HepG2 (cell line): ENCODE data around the gene GRM7. TPM values are rescaled to one million over a fixed set of nuclear protein-coding genes. Genes with fewer than 3 reads are reported as not detected.

Source experiments
- ATAC-seq: fragments of 200-7000 bp; cut with Tn5 transposase; 3 replicates; pipeline ENCODE4 v1.9.1; 2020; ENCODE audit warnings: mild to moderate bottlenecking, moderate library complexity
- BruUV-seq: library from RNA; stranded (reverse); fragments of 400-500 nt; replicated peaks from 2 replicates; lab custom pipeline; 2021; lab: Mats Ljungman, UMichigan
- CTCF ChIA-PET: fragments of 300-600 bp; formaldehyde crosslinking; extraction: SDS; loops from one replicate; lab custom pipeline; 2021; ENCODE audit warnings: low total read pairs, inconsistent platforms, low intra/inter-chr PET ratio; lab: Yijun Ruan, JAX
- POLR2A ChIA-PET: fragments of 350-600 bp; sonication (Branson Sonifier 250); formaldehyde crosslinking; loops from one replicate; lab custom pipeline; 2020; ENCODE audit warnings: antibody characterized with exemption, inconsistent platforms; lab: Yijun Ruan, JAX
- DNase-seq: peaks from one replicate; pipeline ENCODE4 v3.0.0-alpha.2; 2015; ENCODE audit warnings: low spot score
- FAIRE-seq: peaks from 3 replicates; lab custom pipeline; 2011; peaks lifted over from hg19 to GRCh38; lab: Jason Lieb, UNC
- H2AFZ ChIP-seq: one replicate; pipeline ENCODE4 v1.6.1; 2011; ENCODE audit warnings: low read length, inconsistent platforms
- H3K27ac ChIP-seq: fragments of 300-600 bp; 3 replicates; pipeline ENCODE4 v1.8.0; 2011; ENCODE audit warnings: mixed run types, mild to moderate bottlenecking, mixed read lengths, low read length, inconsistent platforms; ENCODE audit not compliant: insufficient read depth; ENCODE audit errors: extremely low read length
- H3K27me3 ChIP-seq, 2 experiments: fragments of 200-600 bp in 1 of 2; 2 replicates in 1 of 2; 3 replicates in 1 of 2; pipeline versions ENCODE4 v1.6.0 to v1.8.0; 2011; ENCODE audit warnings: low read length in 2 of 2, mild to moderate bottlenecking in 2 of 2, moderate library complexity in 2 of 2, inconsistent platforms in 1 of 2; ENCODE audit not compliant: insufficient read depth in 2 of 2, control insufficient read depth in 1 of 2
- H3K36me3 ChIP-seq, 2 experiments: fragments of 200-600 bp in 1 of 2; replicated peaks in 1 of 2; 2 replicates in 1 of 2; 3 replicates in 1 of 2; pipeline versions ENCODE4 v1.5.1 to v1.8.0; 2011; ENCODE audit warnings: low read length in 2 of 2, inconsistent platforms in 1 of 2; ENCODE audit not compliant: insufficient read depth in 2 of 2, control insufficient read depth in 1 of 2
- H3K4me1 ChIP-seq: 2 replicates; pipeline ENCODE4 v1.5.1; 2012; ENCODE audit warnings: low read length, inconsistent platforms; ENCODE audit not compliant: insufficient read depth
- H3K4me2 ChIP-seq: 2 replicates; pipeline ENCODE4 v1.6.0; 2011; ENCODE audit warnings: low read depth, low read length, inconsistent platforms
- H3K4me3 ChIP-seq, 3 experiments: fragments of 200-600 bp in 1 of 3; sonication (generic), shearing (Covaris generic) in 1 of 3; replicated peaks in 1 of 3; 2 replicates each; pipeline ENCODE4 v1.5.1; 2011 to 2016; ENCODE audit warnings: low read length in 3 of 3, inconsistent platforms in 2 of 3, low read depth in 2 of 3, mild to moderate bottlenecking in 2 of 3, control low read depth in 1 of 3, mixed read lengths in 1 of 3; ENCODE audit not compliant: insufficient read depth in 1 of 3
- H3K79me2 ChIP-seq: one replicate; pipeline ENCODE4 v1.6.1; 2011; ENCODE audit warnings: low read length, inconsistent platforms; ENCODE audit not compliant: insufficient read depth
- H3K9ac ChIP-seq: 2 replicates; pipeline ENCODE4 v1.6.0; 2011; ENCODE audit warnings: mild to moderate bottlenecking, low read depth, low read length, inconsistent platforms; ENCODE audit not compliant: insufficient read depth
- H3K9me3 ChIP-seq: 2 replicates; pipeline ENCODE4 v1.5.1; 2012; ENCODE audit warnings: mild to moderate bottlenecking, low read length
- H4K20me1 ChIP-seq: 2 replicates; pipeline ENCODE4 v1.6.0; 2011; ENCODE audit warnings: inconsistent platforms, mild to moderate bottlenecking, low read length, moderate library complexity; ENCODE audit not compliant: insufficient read depth
- ELF1 ChIP-seq: sonication (generic); formaldehyde crosslinking; IDR thresholded peaks from 2 replicates; pipeline ENCODE4 v1.4.0; 2020; ENCODE audit warnings: missing genetic modification reagents
- HMG20A ChIP-seq: IDR thresholded peaks from 2 replicates; pipeline ENCODE4 v1.6.1; 2016; ENCODE audit warnings: borderline replicate concordance
- HNRNPL ChIP-seq: fragments of 200-400 bp; formaldehyde crosslinking; IDR thresholded peaks from 2 replicates; pipeline ENCODE4 v1.6.1; 2017; ENCODE audit warnings: mild to moderate bottlenecking, low read depth, low read length
- IKZF4 ChIP-seq: sonication (generic); formaldehyde crosslinking; IDR thresholded peaks from 2 replicates; pipeline ENCODE4 v1.5.1; 2020; ENCODE audit warnings: borderline replicate concordance, mild to moderate bottlenecking, low read depth, missing genetic modification reagents; ENCODE audit errors: not compliant biosample characterization
- JUND ChIP-seq: sonication (generic); formaldehyde crosslinking; IDR thresholded peaks from 2 replicates; pipeline ENCODE4 v1.8.0; 2022; ENCODE audit warnings: mild to moderate bottlenecking, missing genetic modification reagents
- KDM2A ChIP-seq: sonication (generic); formaldehyde crosslinking; IDR thresholded peaks from 2 replicates; pipeline ENCODE4 v1.4.0; 2020; ENCODE audit warnings: low read depth, missing genetic modification reagents, borderline replicate concordance
- MED13 ChIP-seq: sonication (generic); formaldehyde crosslinking; IDR thresholded peaks from 2 replicates; pipeline ENCODE4 v1.5.0; 2020; ENCODE audit warnings: missing genetic modification reagents
- POLR2A ChIP-seq, 2 experiments: IDR thresholded peaks; 2 replicates each; pipeline ENCODE4 v1.6.1; 2011; ENCODE audit warnings: low read depth in 2 of 2, low read length in 2 of 2, mild to moderate bottlenecking in 1 of 2, moderate library complexity in 1 of 2; ENCODE audit not compliant: insufficient read depth in 1 of 2
- PPARG ChIP-seq: conservative IDR thresholded peaks from 2 replicates; pipeline ENCODE4 v1.6.1; 2016; ENCODE audit warnings: missing biosample characterization, missing genetic modification reagents
- RBM39 ChIP-seq: fragments of 200-400 bp; formaldehyde crosslinking; IDR thresholded peaks from one replicate; pipeline ENCODE4 v1.6.1; 2018; ENCODE audit warnings: antibody characterized with exemption, mild to moderate bottlenecking, low read depth, low read length; ENCODE audit not compliant: poor library complexity, severe bottlenecking
- SMARCE1 ChIP-seq: fragments of 450-650 bp; IDR thresholded peaks from 2 replicates; pipeline ENCODE4 v1.6.1; 2017; ENCODE audit warnings: borderline replicate concordance
- SNRNP70 ChIP-seq: fragments of 200-400 bp; formaldehyde crosslinking; IDR thresholded peaks from 2 replicates; pipeline ENCODE4 v1.6.1; 2017; ENCODE audit warnings: mild to moderate bottlenecking, low read depth, low read length, moderate library complexity
- ZMAT3 ChIP-seq: sonication (generic); formaldehyde crosslinking; conservative IDR thresholded peaks from 2 replicates; pipeline ENCODE4 v1.7.0; 2021; ENCODE audit warnings: missing genetic modification reagents
- ZNF446 ChIP-seq: sonication (generic); formaldehyde crosslinking; IDR thresholded peaks from 2 replicates; pipeline ENCODE4 v1.5.0; 2020; ENCODE audit warnings: mild to moderate bottlenecking, missing genetic modification reagents
- ZNF563 ChIP-seq: sonication (generic); formaldehyde crosslinking; IDR thresholded peaks from 2 replicates; pipeline ENCODE4 v1.8.0; 2022; ENCODE audit warnings: mild to moderate bottlenecking, moderate library complexity, missing genetic modification reagents
- ZNF790 ChIP-seq: sonication (generic); formaldehyde crosslinking; IDR thresholded peaks from 2 replicates; pipeline ENCODE4 v1.8.0; 2022; ENCODE audit warnings: missing genetic modification reagents, mild to moderate bottlenecking, borderline replicate concordance
- WGBS: methylation state at CpG from one replicate; pipeline ENCODE4 v1.1.6; 2017; ENCODE audit warnings: low lambda C conversion rate; 5-methylcytosine and 5-hydroxymethylcytosine counted together
- in situ Hi-C: cut with HindIII; loops from 2 replicates; pipeline ENCODE4 v1.10.0; 2017; ENCODE audit warnings: low pct_unique_long_range_greater_than_20kb; ENCODE audit not compliant: extremely low pct_ligation_motif_present
- intact Hi-C: fragments of 100-400 bp; cut with micrococcal nuclease; formaldehyde crosslinking; loops from one replicate; pipeline ENCODE4 v1.10.0; 2022; ENCODE audit not compliant: unreplicated experiment
- polyA plus RNA-seq, 8 experiments: library from polyadenylated mRNA; depleted of rRNA in 3 of 8; stranded (reverse) in 7 of 8; unstranded in 1 of 8; fragments of >200 nt; fragmentation: Illumina TruSeq in 4 of 8; extraction: Trizol in 4 of 8; gene quantifications; 2 replicates each; pipeline versions ENCODE4 v1.2.1 to v1.2.3, GENCODE V29; 2011 to 2016; ENCODE audit warnings: low read depth in 4 of 8, missing spikeins in 1 of 8, mixed read lengths in 1 of 8; ENCODE audit not compliant: insufficient read depth in 1 of 8
- total RNA-seq, 5 experiments: library from RNA; depleted of rRNA; stranded (reverse); fragments of >200 nt; fragmentation: Illumina TruSeq; extraction: Trizol; gene quantifications; 2 replicates each; pipeline ENCODE4 v1.2.3, GENCODE V29; 2016; ENCODE audit warnings: low read depth in 1 of 5
- TF ChIP-seq, protein P1 (sequence below): sonication (generic); formaldehyde crosslinking; IDR thresholded peaks from 2 replicates; pipeline ENCODE4 v1.5.0; 2020; ENCODE audit warnings: mild to moderate bottlenecking, missing genetic modification reagents
- TF ChIP-seq, protein P2 (sequence below): sonication (generic); formaldehyde crosslinking; IDR thresholded peaks from 2 replicates; pipeline ENCODE4 v1.9.0; 2021; ENCODE audit warnings: missing genetic modification reagents, borderline replicate concordance
- TF ChIP-seq, protein P3 (sequence below): sonication (generic); formaldehyde crosslinking; IDR thresholded peaks from 2 replicates; pipeline ENCODE4 v1.4.0; 2020; ENCODE audit warnings: missing genetic modification reagents

GRM7 gene
- total and polyA plus RNA-seq, 2 of the 13 experiments (the other 11 are each of a cell fraction or from before 2014, with no cell fraction given): not detected

DNA sequence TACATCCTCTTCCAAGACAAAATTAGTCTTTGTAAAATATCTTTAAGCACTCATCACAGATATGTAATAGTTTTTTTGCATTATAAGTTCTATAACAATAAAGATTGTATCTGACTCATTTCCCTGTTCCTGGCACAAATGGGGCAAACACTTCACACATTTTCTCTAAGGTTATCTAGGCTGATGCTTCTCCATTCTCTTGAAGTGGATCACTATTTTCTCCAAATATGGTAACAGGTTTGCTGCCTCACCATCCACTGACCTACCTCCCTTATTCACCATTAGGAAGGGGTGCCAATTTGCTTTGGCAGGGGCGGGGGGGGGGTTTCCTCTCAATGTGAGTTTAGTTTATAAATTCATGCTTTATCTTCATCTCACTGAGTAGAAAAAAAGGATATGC, 873.0 kb downstream of the GRM7 start:
- Histone ChIP-seq H3K36me3 (no peaks in the 10 kb centered on the region), H2AFZ (no peak overlapping the region), H4K20me1 (no peaks in the 10 kb centered on the region), H3K4me1 (no peaks in the 10 kb centered on the region), H3K4me3 (no peak overlapping the region), H3K4me2 (no peak overlapping the region), H3K27me3 (no peaks in the 10 kb centered on the region), H3K9ac (no peak overlapping the region), H3K79me2 (no peaks in the 10 kb centered on the region), H3K27ac (no peak overlapping the region), H3K9me3 (peaks cover 9% of the 10 kb centered on the region; the same call in 1 of the 2 replicates)
- no peak for ATAC-seq
- TF ChIP-seq, protein P1, sequence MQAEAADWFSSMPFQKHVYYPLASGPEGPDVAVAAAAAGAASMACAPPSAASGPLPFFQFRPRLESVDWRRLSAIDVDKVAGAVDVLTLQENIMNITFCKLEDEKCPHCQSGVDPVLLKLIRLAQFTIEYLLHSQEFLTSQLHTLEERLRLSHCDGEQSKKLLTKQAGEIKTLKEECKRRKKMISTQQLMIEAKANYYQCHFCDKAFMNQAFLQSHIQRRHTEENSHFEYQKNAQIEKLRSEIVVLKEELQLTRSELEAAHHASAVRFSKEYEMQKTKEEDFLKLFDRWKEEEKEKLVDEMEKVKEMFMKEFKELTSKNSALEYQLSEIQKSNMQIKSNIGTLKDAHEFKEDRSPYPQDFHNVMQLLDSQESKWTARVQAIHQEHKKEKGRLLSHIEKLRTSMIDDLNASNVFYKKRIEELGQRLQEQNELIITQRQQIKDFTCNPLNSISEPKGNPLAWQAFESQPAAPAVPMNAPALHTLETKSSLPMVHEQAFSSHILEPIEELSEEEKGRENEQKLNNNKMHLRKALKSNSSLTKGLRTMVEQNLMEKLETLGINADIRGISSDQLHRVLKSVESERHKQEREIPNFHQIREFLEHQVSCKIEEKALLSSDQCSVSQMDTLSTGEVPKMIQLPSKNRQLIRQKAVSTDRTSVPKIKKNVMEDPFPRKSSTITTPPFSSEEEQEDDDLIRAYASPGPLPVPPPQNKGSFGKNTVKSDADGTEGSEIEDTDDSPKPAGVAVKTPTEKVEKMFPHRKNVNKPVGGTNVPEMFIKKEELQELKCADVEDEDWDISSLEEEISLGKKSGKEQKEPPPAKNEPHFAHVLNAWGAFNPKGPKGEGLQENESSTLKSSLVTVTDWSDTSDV (CRISPR knock-in tag): no peak
- TF ChIP-seq ZNF563 (no peak), ZNF446 (CRISPR knock-in tag) (no peak), ELF1 (CRISPR knock-in tag) (no peak), HNRNPL (no peak), ZMAT3 (CRISPR knock-in tag) (no peak), KDM2A (CRISPR knock-in tag) (no peak), RBM39 (no peak), POLR2A (IDR thresholded peaks at IDR 0.05; ENCODE audit: insufficient read depth in 1 of 2, low read depth in 2 of 2, low read length in 2 of 2) (no peak), SNRNP70 (no peak), ZNF790 (CRISPR knock-in tag) (no peak), JUND (CRISPR knock-in tag) (no peak), MED13 (CRISPR knock-in tag) (no peak), SMARCE1 (no peak), PPARG (no peak), IKZF4 (CRISPR knock-in tag) (no peak), HMG20A (CRISPR knock-in tag) (no peak)
- TF ChIP-seq, protein P2, sequence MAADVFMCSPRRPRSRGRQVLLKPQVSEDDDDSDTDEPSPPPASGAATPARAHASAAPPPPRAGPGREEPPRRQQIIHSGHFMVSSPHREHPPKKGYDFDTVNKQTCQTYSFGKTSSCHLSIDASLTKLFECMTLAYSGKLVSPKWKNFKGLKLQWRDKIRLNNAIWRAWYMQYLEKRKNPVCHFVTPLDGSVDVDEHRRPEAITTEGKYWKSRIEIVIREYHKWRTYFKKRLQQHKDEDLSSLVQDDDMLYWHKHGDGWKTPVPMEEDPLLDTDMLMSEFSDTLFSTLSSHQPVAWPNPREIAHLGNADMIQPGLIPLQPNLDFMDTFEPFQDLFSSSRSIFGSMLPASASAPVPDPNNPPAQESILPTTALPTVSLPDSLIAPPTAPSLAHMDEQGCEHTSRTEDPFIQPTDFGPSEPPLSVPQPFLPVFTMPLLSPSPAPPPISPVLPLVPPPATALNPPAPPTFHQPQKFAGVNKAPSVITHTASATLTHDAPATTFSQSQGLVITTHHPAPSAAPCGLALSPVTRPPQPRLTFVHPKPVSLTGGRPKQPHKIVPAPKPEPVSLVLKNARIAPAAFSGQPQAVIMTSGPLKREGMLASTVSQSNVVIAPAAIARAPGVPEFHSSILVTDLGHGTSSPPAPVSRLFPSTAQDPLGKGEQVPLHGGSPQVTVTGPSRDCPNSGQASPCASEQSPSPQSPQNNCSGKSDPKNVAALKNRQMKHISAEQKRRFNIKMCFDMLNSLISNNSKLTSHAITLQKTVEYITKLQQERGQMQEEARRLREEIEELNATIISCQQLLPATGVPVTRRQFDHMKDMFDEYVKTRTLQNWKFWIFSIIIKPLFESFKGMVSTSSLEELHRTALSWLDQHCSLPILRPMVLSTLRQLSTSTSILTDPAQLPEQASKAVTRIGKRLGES (CRISPR knock-in tag): no peak
- TF ChIP-seq, protein P3, sequence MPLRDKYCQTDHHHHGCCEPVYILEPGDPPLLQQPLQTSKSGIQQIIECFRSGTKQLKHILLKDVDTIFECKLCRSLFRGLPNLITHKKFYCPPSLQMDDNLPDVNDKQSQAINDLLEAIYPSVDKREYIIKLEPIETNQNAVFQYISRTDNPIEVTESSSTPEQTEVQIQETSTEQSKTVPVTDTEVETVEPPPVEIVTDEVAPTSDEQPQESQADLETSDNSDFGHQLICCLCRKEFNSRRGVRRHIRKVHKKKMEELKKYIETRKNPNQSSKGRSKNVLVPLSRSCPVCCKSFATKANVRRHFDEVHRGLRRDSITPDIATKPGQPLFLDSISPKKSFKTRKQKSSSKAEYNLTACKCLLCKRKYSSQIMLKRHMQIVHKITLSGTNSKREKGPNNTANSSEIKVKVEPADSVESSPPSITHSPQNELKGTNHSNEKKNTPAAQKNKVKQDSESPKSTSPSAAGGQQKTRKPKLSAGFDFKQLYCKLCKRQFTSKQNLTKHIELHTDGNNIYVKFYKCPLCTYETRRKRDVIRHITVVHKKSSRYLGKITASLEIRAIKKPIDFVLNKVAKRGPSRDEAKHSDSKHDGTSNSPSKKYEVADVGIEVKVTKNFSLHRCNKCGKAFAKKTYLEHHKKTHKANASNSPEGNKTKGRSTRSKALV (CRISPR knock-in tag): no peak
- in situ Hi-C loops (no loop called here), intact Hi-C loops (no loop called here)
- DNase-seq: no peak
- FAIRE-seq: no peak
- POLR2A ChIA-PET: no interaction called here
- 0% methylated on average over 1 of the region's 1 CpG for WGBS
- no TSS peak for BruUV-seq
- CTCF ChIA-PET: no interaction called here
